Skeletal muscle satellite cell (primary cell): Measurements from ENCODE around the gene ZNF736. TPM values are rescaled to one million over a fixed set of nuclear protein-coding genes. Genes with fewer than 3 reads are reported as not detected.
"Not testable (repeated sequence)": the region's sequence is repeated elsewhere in the genome, so short reads cannot be mapped to it uniquely, and the experiment has no call there.

Experiments used
- H3K27me3 ChIP-seq: 2 replicates; pipeline ENCODE4 v1.7.0; 2013; ENCODE audit warnings: low read length; ENCODE audit not compliant: control insufficient read depth, insufficient read depth
- H3K36me3 ChIP-seq: 2 replicates; pipeline ENCODE4 v1.7.0; 2013; ENCODE audit warnings: mild to moderate bottlenecking, control low read depth, low read length; ENCODE audit not compliant: insufficient read depth
- H3K4me1 ChIP-seq: 2 replicates; pipeline ENCODE4 v1.7.0; 2013; ENCODE audit warnings: low read length; ENCODE audit not compliant: control insufficient read depth, insufficient read depth
- H3K4me2 ChIP-seq: 2 replicates; pipeline ENCODE4 v1.7.0; 2013; ENCODE audit warnings: mild to moderate bottlenecking, low read length
- H3K4me3 ChIP-seq: 2 replicates; pipeline ENCODE4 v1.7.0; 2013; ENCODE audit warnings: low read length
- H3K9ac ChIP-seq: 2 replicates; pipeline ENCODE4 v1.7.0; 2013; ENCODE audit warnings: mild to moderate bottlenecking, low read depth, low read length, moderate library complexity
- H3K9me3 ChIP-seq: replicated peaks from 2 replicates; pipeline ENCODE4 v1.7.0; 2013; ENCODE audit warnings: mild to moderate bottlenecking, control low read depth, low read length
- total RNA-seq: library from RNA; depleted of rRNA; stranded (reverse); fragments of >200 nt; gene quantifications from 2 replicates; pipeline ENCODE4 v1.2.3, GENCODE V29; 2012; rRNA removed

The ZNF736 gene
- 7.4 and 8.4 TPM in 2 replicates for total RNA-seq

DNA sequence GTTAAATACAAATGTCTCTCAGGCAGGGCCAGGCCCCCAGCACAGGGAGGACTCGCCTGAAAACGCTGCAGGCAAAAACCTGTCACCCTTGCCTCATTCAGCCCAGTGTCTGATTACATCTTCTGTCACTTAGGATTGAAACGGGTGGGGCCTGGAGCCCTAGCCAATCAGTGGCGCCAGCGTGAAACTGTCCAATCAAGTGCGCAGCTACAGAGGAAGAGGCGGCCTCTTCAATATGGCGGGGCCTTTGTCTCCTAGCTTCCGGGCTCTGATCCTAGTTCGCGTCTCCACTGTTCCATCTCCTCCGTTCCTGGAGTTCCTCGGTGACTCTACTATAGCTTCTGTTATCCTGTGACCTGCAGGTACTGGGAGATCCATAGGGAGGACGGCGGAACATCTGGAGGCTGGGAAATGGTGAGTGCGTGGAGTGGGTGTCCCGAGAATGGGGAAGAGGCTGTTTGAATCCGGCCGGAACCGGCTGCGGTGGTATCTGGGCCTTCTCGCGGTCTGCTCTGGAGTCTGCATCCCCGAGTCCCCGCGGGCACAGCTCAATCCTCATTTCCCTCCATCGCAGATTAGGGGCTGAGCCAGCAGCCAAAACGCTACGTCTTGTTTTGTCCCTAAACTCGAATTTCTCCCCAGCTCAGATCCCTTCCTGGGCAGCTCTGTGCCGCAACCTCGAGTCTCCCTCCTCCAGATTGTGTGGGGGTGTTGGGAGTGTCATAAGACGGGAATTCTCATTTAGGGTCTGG is at the start of gene ZNF736:
Gene ZNF736, plus strand, starts transcription at position 222 of the 752 bp plus-strand sequence. Its CDS starts 190 bp downstream, at position 412.
- peak within 1 kb of the TSS; percentile 89 for H3K4me2 ChIP-seq
- H3K9ac ChIP-seq = peak within 1 kb of the TSS; percentile 95
- H3K36me3 ChIP-seq = no peaks in the 10 kb centered on the region
- H3K4me1 ChIP-seq = no peaks in the 10 kb centered on the region
- H3K27me3 ChIP-seq = no peaks in the 10 kb centered on the region
- no peaks in the 10 kb centered on the region for H3K9me3 ChIP-seq
- H3K4me3 ChIP-seq = peak within 1 kb of the TSS; percentile 90

DNA sequence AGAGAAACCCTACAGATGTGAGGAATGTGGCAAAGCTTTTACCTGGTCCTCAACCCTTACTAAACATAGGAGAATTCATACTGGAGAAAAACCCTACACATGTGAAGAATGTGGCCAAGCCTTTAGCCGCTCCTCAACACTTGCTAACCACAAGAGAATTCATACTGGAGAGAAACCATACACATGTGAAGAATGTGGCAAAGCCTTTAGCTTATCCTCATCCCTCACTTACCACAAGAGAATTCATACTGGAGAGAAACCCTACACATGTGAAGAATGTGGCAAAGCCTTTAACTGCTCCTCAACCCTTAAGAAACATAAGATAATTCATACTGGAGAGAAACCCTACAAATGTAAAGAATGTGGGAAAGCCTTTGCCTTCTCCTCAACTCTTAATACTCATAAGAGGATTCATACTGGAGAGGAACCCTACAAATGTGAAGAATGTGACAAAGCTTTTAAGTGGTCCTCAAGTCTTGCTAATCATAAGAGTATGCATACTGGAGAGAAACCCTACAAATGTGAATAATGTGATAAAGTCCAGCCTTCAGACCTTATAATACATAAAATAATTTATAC is 47.3 kb upstream of the ZNF736 start:
- Histone ChIP-seq H3K4me3 (no peak overlapping the region), H3K36me3 (no peaks in the 10 kb centered on the region), H3K27me3 (no peaks in the 10 kb centered on the region), H3K4me1 (no peaks in the 10 kb centered on the region), H3K4me2 (no peak overlapping the region), H3K9me3 (peaks cover 15% of the 10 kb centered on the region), H3K9ac (no peak overlapping the region)

DNA sequence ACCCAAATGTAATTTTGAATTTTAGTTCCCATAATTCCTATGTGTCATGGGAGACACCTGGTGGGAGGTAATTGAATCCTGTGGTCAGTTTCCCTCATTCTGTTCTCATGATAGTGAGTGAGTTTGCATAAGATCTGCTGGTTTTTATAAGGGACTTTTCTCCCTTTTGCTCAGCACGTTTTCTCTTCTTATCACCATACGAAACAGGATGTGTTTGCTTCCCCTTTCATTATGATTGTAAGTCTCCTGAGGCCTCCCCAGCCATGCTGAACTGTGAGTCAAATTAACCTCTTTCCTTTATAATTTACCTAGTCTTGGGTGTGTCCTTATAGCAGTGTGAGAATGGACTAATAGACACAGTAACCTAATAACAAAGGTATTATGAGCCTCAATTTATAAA is 36.1 kb upstream of the ZNF736 start:
- H3K4me3 ChIP-seq = no peak overlapping the region
- H3K9ac ChIP-seq = no peak overlapping the region
- H3K27me3 ChIP-seq = no peaks in the 10 kb centered on the region

DNA sequence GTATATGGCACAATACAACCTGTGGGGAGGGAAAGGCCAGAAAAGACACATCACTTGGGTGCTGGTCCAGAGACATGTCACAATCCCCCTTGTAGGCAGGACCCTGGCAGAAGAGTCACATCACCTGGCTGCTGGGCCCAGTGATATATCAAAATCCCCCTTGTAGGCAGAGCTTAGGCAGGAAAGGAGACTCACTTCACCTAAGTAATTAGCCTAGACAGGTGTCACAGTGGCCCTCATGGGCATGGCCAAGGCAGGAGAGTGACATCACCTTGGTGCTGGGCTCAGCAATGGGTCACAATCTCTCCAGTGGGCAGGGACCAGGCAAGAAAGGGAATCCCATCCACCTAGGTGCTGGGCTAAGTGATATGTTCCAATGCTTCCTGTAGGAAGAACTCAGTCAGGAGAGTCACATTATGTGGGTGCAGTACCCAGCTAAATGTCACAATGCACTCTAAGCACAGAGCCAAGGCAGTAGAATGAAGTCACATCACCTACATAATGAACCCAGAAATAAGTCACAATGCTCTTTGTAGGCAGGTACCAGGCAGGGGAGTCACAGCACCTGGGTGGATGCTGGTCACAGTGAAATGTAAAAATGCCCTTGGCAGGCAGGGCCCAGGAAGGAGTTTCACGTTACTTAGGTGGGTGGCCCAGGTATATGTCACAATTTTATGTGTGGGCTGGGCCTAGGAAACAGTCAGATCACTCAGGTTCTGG is 18.9 kb upstream of the ZNF736 start:
- no peak overlapping the region for H3K4me3 ChIP-seq
- no peaks in the 10 kb centered on the region for H3K4me1 ChIP-seq
- no peak overlapping the region for H3K4me2 ChIP-seq
- H3K27me3 ChIP-seq = no peaks in the 10 kb centered on the region
- H3K9ac ChIP-seq = no peak overlapping the region
- H3K9me3 ChIP-seq = no peaks in the 10 kb centered on the region
- no peaks in the 10 kb centered on the region for H3K36me3 ChIP-seq

More for the DNA sequence above, 36.1 kb upstream of the ZNF736 start:
- H3K4me2 ChIP-seq = no peak overlapping the region
- H3K4me1 ChIP-seq = no peaks in the 10 kb centered on the region
- no peaks in the 10 kb centered on the region for H3K9me3 ChIP-seq
- no peaks in the 10 kb centered on the region for H3K36me3 ChIP-seq

DNA sequence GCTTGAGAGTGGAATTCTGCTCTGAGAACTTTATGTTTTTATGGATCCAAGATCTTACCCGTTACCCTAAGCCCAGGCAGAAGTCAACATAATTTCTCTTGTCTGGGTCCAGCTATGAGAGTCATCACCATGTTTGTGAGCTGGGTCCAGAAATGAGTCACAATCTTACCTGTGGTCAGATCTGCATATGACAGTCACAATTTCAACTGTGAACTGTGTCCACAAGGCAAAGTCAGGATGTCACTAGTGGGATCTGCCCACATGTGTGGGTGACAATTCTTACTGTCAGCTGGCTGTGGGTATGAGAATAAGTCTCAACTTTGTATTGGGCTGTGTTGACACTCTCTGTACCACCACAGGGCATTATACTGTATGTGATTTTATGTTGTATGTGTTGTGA is 16.3 kb upstream of the ZNF736 start:
- H3K36me3 ChIP-seq, H3K9me3 ChIP-seq, H3K4me2 ChIP-seq, H3K27me3 ChIP-seq, H3K4me3 ChIP-seq, H3K4me1 ChIP-seq, H3K9ac ChIP-seq: not testable (repeated sequence)

DNA sequence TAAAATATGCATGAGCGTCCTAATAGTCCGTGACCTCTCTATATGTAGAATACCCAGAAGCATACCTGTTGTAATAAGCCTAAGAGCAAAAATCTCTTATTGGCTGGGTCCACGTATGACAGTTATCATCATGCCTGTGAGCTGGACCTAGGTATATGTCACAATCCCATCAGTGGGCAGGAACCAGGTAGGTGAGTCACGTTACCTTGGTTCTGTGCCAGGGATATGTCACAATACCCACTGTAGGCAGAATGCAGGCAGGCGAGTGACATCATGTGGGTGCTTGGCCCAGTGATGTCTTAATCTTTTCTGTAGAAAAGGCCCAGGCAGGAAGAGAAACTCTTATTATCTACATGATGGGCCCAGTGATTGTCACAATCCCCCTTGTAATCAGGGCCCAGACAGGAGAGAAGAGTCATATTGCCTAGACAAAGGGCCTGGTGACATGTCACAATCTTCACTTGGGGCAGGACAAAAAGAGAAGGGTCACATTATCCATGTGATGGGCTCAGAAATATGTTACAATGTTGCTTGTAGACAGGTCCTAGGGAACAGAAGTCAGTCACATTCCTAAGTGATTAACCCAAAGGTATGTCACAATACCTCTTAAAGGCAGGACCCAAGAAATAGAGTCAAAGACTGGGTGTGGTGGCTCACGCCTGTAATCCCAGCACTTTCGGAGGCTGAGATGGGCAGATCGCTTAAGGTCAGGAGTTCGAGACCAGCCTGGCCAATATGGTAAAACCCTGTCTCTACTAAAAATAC is 12.9 kb upstream of the ZNF736 start:
- no peaks in the 10 kb centered on the region for H3K4me1 ChIP-seq
- no peak overlapping the region for H3K4me3 ChIP-seq
- H3K36me3 ChIP-seq = no peaks in the 10 kb centered on the region
- no peaks in the 10 kb centered on the region for H3K9me3 ChIP-seq
- no peak overlapping the region for H3K9ac ChIP-seq
- no peaks in the 10 kb centered on the region for H3K27me3 ChIP-seq
- no peak overlapping the region for H3K4me2 ChIP-seq

DNA sequence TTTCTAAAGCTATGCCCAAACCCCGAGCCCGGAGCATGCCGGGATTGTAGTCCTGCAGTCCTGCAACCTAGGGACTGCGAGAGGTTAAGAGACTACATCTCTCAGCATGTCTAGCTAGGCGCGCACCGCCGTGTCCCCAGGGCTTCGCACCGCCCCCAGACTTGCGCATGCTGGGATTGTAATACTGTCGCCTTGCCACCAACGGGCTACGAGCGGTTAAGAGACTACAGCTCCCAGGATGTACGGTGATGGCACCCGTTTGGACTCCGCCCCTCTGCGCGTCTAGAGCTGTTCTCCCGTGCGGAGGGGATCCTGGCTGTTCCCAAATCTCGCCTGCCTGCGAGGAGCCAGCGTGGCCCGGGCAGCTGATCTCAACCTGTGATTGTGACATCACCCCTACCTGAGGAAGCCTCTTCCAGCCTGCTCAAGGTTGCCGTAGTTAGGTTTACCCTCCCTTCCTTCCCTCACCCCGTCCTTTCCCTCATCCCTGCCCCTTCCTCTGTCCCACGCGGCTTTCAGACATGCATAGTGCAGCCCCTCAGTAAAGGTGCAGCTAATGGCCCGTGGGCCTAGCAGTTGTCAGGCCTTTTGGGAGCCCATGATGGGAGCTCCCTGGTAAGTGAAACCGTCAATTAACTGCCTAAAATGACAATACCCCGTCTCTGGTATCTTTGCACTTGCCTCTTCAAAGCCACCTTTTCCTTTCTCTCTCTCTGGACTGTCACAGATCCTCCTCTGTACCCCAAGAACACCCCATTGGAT is 6.3 kb upstream of the ZNF736 start:
- H3K4me1 ChIP-seq = peaks cover 5% of the 10 kb centered on the region
- peak overlapping the region; percentile 71 for H3K9ac ChIP-seq
- H3K9me3 ChIP-seq = no peaks in the 10 kb centered on the region
- peak overlapping the region; percentile 81 for H3K4me2 ChIP-seq
- no peaks in the 10 kb centered on the region for H3K27me3 ChIP-seq
- no peaks in the 10 kb centered on the region for H3K36me3 ChIP-seq
- H3K4me3 ChIP-seq = peak overlapping the region; percentile 74

DNA sequence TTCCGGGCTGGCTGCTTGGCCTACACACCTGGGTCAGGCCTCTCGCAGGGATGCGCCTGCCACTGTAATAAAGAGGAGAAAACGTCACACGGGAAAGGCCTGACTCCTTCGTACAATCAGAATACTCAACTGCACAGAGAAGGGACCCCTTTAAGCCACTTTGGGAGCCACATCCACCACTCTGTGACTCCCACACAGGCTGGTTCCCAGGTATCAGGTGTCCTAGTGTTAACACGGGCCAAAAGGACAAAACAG is 5.8 kb upstream of the ZNF736 start:
- H3K9ac ChIP-seq = peak overlapping the region; percentile 71
- H3K4me2 ChIP-seq = peak overlapping the region; percentile 81
- H3K27me3 ChIP-seq = no peaks in the 10 kb centered on the region
- H3K4me3 ChIP-seq = peak overlapping the region; percentile 74
- no peaks in the 10 kb centered on the region for H3K9me3 ChIP-seq
- peaks cover 5% of the 10 kb centered on the region for H3K4me1 ChIP-seq
- no peaks in the 10 kb centered on the region for H3K36me3 ChIP-seq

DNA sequence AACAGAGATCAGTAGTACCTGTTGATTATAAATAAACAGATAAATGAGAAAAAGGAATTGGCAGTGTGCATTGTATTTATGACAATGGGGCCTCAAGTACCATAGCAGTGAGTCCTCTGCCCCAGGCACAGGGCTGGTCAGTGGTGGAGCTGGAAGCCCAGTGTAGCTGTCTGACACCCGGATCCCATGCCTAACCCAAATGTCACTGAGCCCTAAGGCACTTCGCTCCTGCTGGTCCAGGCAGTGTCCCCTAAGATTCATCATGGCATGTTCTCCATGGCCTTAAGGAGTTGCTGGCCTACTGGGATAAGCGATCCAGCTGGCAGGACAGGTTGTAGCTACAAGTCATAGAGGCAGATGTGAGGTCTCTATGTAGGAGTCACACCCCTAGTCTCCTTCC is 3.3 kb upstream of the ZNF736 start:
- no peak overlapping the region for H3K4me2 ChIP-seq
- peaks cover 5% of the 10 kb centered on the region for H3K4me1 ChIP-seq
- no peaks in the 10 kb centered on the region for H3K36me3 ChIP-seq
- H3K9me3 ChIP-seq = no peaks in the 10 kb centered on the region
- no peaks in the 10 kb centered on the region for H3K27me3 ChIP-seq
- H3K4me3 ChIP-seq = no peak overlapping the region
- H3K9ac ChIP-seq = no peak overlapping the region

DNA sequence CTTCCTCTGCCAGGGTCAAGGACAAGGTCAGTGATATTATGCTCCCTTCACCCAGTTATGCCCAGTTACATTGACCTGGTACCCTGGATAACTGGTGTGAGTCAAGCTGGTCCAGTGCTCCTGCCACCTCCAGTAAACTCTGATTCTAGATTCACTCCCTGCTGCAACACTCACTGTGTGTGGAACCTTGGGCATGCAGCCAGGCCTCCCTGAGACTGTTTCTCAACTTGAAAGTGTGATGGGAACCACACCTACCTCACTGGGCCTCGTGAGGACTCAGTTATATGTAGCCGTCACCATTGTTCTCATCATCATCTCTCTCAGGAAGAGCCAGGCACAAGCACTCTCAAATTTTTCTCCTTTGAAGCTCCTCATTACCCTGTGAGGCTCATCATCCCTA is 935 bp upstream of the ZNF736 start:
- H3K36me3 ChIP-seq = no peaks in the 10 kb centered on the region
- no peaks in the 10 kb centered on the region for H3K4me1 ChIP-seq
- no peak overlapping the region for H3K9ac ChIP-seq
- H3K9me3 ChIP-seq = no peaks in the 10 kb centered on the region
- no peak overlapping the region for H3K4me2 ChIP-seq
- no peak overlapping the region for H3K4me3 ChIP-seq
- no peaks in the 10 kb centered on the region for H3K27me3 ChIP-seq

DNA sequence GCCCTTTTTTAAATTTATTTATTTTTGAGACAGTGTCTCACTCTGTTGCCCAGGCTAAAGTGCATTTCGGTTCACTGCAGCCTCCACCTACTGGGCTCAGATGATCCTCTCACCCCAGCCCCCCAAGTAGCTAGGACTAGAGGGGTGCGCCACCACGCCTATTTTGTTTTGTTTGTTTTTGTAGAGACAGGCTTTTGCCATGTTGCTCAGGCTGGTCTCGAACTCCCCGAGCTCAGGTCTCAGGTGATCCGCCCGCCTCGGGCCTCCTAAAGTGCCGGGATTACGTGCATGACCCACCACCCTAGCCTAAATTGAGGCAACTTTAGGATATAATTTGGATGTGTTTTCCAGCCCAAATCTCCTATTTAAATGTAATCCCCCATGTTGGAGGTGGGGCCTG is 805 bp downstream of the ZNF736 start:
- H3K4me1 ChIP-seq = no peaks in the 10 kb centered on the region
- H3K4me3 ChIP-seq = peak overlapping the region; percentile 90
- peak overlapping the region; percentile 95 for H3K9ac ChIP-seq
- H3K36me3 ChIP-seq = no peaks in the 10 kb centered on the region
- no peaks in the 10 kb centered on the region for H3K9me3 ChIP-seq
- H3K27me3 ChIP-seq = no peaks in the 10 kb centered on the region
- peak overlapping the region; percentile 89 for H3K4me2 ChIP-seq
